ENCODE results near the gene OSBPL2.

OSBPL2 gene

GRCh38 chr20:62265365-62265764 is 27.0 kb downstream of the OSBPL2 start:
- H3K4me1 ChIP-seq (ENCODE audit: control insufficient read depth, insufficient read depth, low read length) = no peaks in the 10 kb centered on the region
- ChIA-PET POLR2A (no interaction called here), CTCF (no interaction called here)
- no peaks in the 10 kb centered on the region for H3K9me3 ChIP-seq (ENCODE audit: control insufficient read depth, insufficient read depth, low read depth, low read length)
- peaks cover 4 to 78% of the 10 kb centered on the region in 2 experiments; a peak in 2 of 3 replicates for H3K36me3 ChIP-seq (ENCODE audit: control insufficient read depth in 2 of 2, insufficient read depth in 1 of 2, low read length in 2 of 2)
- no peak overlapping the region for H3K4me3 ChIP-seq (ENCODE audit: low read depth, low read length)
- no peak for TF ChIP-seq ELK4 (IDR thresholded peaks at IDR 0.05; ENCODE audit: borderline replicate concordance, low read depth, low read length)
- TF ChIP-seq ZBTB21 (tag by site-specific recombination; IDR thresholded peaks at IDR 0.05) = no peak
- peak; percentile 74 for TF ChIP-seq SETDB1 (IDR thresholded peaks at IDR 0.05; ENCODE audit: insufficient read length, low read length)
- TF ChIP-seq PRDM1 (tag by site-specific recombination; IDR thresholded peaks at IDR 0.05) = no peak
- TF ChIP-seq ZNF266 (tag by site-specific recombination; IDR thresholded peaks at IDR 0.05; ENCODE audit: low read depth) = no peak
- no peak for TF ChIP-seq BCL11A (tag by site-specific recombination; IDR thresholded peaks at IDR 0.05; ENCODE audit: low read depth)
- H3K27ac ChIP-seq (ENCODE audit: extremely low read depth, low read depth, low read length) = no peak overlapping the region

GRCh38 chr20:62266340-62266739 is 28.0 kb downstream of the OSBPL2 start:
- no peak for TF ChIP-seq ZFP41 (tag by site-specific recombination; IDR thresholded peaks at IDR 0.05; ENCODE audit: borderline replicate concordance)
- peak; percentile 26; the same call in 1 of the 2 replicates for TF ChIP-seq SP2 (tag by site-specific recombination; IDR thresholded peaks at IDR 0.05)
- ChIA-PET CTCF (no interaction called here), POLR2A (no interaction called here)
- H3K36me3 ChIP-seq (ENCODE audit: control insufficient read depth in 2 of 2, insufficient read depth in 1 of 2, low read length in 2 of 2) = peaks cover 4 to 68% of the 10 kb centered on the region in 2 experiments; a peak in 2 of 3 replicates
- H3K4me3 ChIP-seq (ENCODE audit: low read depth, low read length) = no peak overlapping the region
- no peaks in the 10 kb centered on the region for H3K4me1 ChIP-seq (ENCODE audit: control insufficient read depth, insufficient read depth, low read length)
- H3K27ac ChIP-seq (ENCODE audit: extremely low read depth, low read depth, low read length) = no peak overlapping the region
- H3K9me3 ChIP-seq (ENCODE audit: control insufficient read depth, insufficient read depth, low read depth, low read length) = no peaks in the 10 kb centered on the region

GRCh38 chr20:62266851-62267250 is 28.5 kb downstream of the OSBPL2 start:
- no peak for TF ChIP-seq ZNF626 (tag by site-specific recombination; IDR thresholded peaks at IDR 0.05)
- no peak for TF ChIP-seq ZNF157 (tag by site-specific recombination; IDR thresholded peaks at IDR 0.05)
- TF ChIP-seq ZNF362 (tag by site-specific recombination; IDR thresholded peaks at IDR 0.05) = no peak
- no peak for TF ChIP-seq ZNF548 (tag by site-specific recombination; IDR thresholded peaks at IDR 0.05)
- no peak for TF ChIP-seq ZNF146 (tag by site-specific recombination; IDR thresholded peaks at IDR 0.05)
- no peak for TF ChIP-seq ZNF558 (tag by site-specific recombination; IDR thresholded peaks at IDR 0.05)
- no peak for TF ChIP-seq ZBTB10 (tag by site-specific recombination; IDR thresholded peaks at IDR 0.05)
- TF ChIP-seq ZNF677 (tag by site-specific recombination; IDR thresholded peaks at IDR 0.05) = no peak
- ChIA-PET POLR2A (no interaction called here), CTCF (no interaction called here)
- Histone ChIP-seq H3K4me3 (ENCODE audit: low read depth, low read length) (no peak overlapping the region), H3K36me3 (ENCODE audit: control insufficient read depth in 2 of 2, insufficient read depth in 1 of 2, low read length in 2 of 2) (peaks cover 1 to 68% of the 10 kb centered on the region in 2 experiments; a peak in 2 of 3 replicates), H3K9me3 (ENCODE audit: control insufficient read depth, insufficient read depth, low read depth, low read length) (no peaks in the 10 kb centered on the region), H3K27ac (ENCODE audit: extremely low read depth, low read depth, low read length) (no peak overlapping the region), H3K4me1 (ENCODE audit: control insufficient read depth, insufficient read depth, low read length) (no peaks in the 10 kb centered on the region)

Data from HEK293 (cell line).